GM06990 (cell line): ENCODE data around the gene FTCDNL1.

Experiments used
- DNase-seq: peaks from one replicate; pipeline ENCODE4 v3.0.0-alpha.2; 2011; ENCODE audit not compliant: insufficient read length; ENCODE audit errors: extremely low read depth
- H3K27me3 ChIP-seq: replicated peaks from 2 replicates; pipeline ENCODE4 v1.6.0; 2011; ENCODE audit warnings: low read length; ENCODE audit not compliant: control insufficient read depth, insufficient read depth
- H3K36me3 ChIP-seq: 2 replicates; pipeline ENCODE4 v1.5.1; 2011; ENCODE audit warnings: low read length; ENCODE audit not compliant: control insufficient read depth, insufficient read depth
- H3K4me3 ChIP-seq: replicated peaks from 2 replicates; pipeline ENCODE4 v1.5.1; 2011; ENCODE audit warnings: low read depth, mild to moderate bottlenecking, control low read depth, low read length
- CTCF ChIP-seq: IDR thresholded peaks from 2 replicates; pipeline ENCODE4 v1.5.1; 2011; ENCODE audit warnings: low read length, control low read depth, mild to moderate bottlenecking, inconsistent platforms; ENCODE audit not compliant: insufficient read depth, poor library complexity, severe bottlenecking

The FTCDNL1 gene

GRCh38 chr2:199797431-199798403 lies 53.3 kb downstream of the FTCDNL1 start:
- TF ChIP-seq CTCF: no peak
- no peaks in the 10 kb centered on the region for H3K27me3 ChIP-seq

GRCh38 chr2:199792381-199792780 lies 58.6 kb downstream of the FTCDNL1 start:
- TF ChIP-seq CTCF: no peak
- no peak for DNase-seq
- no peaks in the 10 kb centered on the region for H3K36me3 ChIP-seq
- no peaks in the 10 kb centered on the region for H3K27me3 ChIP-seq
- H3K4me3 ChIP-seq: no peak overlapping the region

More at GRCh38 chr2:199797431-199798403, 53.3 kb downstream of the FTCDNL1 start:
- no peak overlapping the region for H3K4me3 ChIP-seq
- no peaks in the 10 kb centered on the region for H3K36me3 ChIP-seq
- no peak for DNase-seq

GRCh38 chr2:199791326-199791725 lies 59.7 kb downstream of the FTCDNL1 start:
- no peak for DNase-seq
- no peak for TF ChIP-seq CTCF
- Histone ChIP-seq H3K4me3 (no peak overlapping the region), H3K36me3 (no peaks in the 10 kb centered on the region), H3K27me3 (no peaks in the 10 kb centered on the region)

- H3K27me3 ChIP-seq: no peaks in the 10 kb centered on the region
- no peaks in the 10 kb centered on the region for H3K36me3 ChIP-seq
- no peak overlapping the region for H3K4me3 ChIP-seq
- TF ChIP-seq CTCF: no peak
- no peak for DNase-seq
These were observed 66.5 kb downstream of the FTCDNL1 start for GRCh38 chr2:199784512-199784911.

- Histone ChIP-seq H3K27me3 (no peaks in the 10 kb centered on the region), H3K36me3 (no peaks in the 10 kb centered on the region)
- no peak for DNase-seq
These were observed 71.4 kb downstream of the FTCDNL1 start for GRCh38 chr2:199779589-199779988.

More at GRCh38 chr2:199779589-199779988, 71.4 kb downstream of the FTCDNL1 start:
- TF ChIP-seq CTCF: no peak
- H3K4me3 ChIP-seq: no peak overlapping the region
